A549 (cell line): Measurements from ENCODE around the gene AKNAD1. TPM values are rescaled to one million over a fixed set of nuclear protein-coding genes. Genes with fewer than 3 reads are reported as not detected.

Source experiments
- ATAC-seq, 2 experiments: fragments of 200-7000 bp in 1 of 2; fragments of >200 bp in 1 of 2; cut with Nextera tagmentation in 1 of 2; cut with Tn5 transposase in 1 of 2; 3 replicates each; pipeline versions ENCODE4 v1.8.0 to v1.9.1; 2018 to 2020; ENCODE audit warnings: mild to moderate bottlenecking in 1 of 2, moderate library complexity in 1 of 2
- CTCF ChIA-PET: fragments of 300-600 bp; sonication (Branson Sonifier 250); formaldehyde crosslinking; extraction: SDS; loops from one replicate; lab custom pipeline; 2021; ENCODE audit warnings: antibody characterized with exemption, inconsistent platforms; lab: Yijun Ruan, JAX
- POLR2A ChIA-PET: fragments of 350-600 bp; formaldehyde crosslinking; extraction: SDS; loops from one replicate; lab custom pipeline; 2021; ENCODE audit warnings: antibody characterized with exemption, inconsistent platforms; lab: Yijun Ruan, JAX
- DNase-seq, 2 experiments: peaks; one replicate each; pipeline versions ENCODE4 v3.0.0 to v3.0.0-alpha.2; 2011 to 2016; ENCODE audit warnings: low read depth in 1 of 2, low spot score in 1 of 2
- FAIRE-seq: peaks from 2 replicates; lab custom pipeline; 2011; peaks lifted over from hg19 to GRCh38; lab: Jason Lieb, UNC
- H3K27ac ChIP-seq, 2 experiments: fragments of >200 bp; sonication (Bioruptor Twin); formaldehyde crosslinking; 3 replicates each; pipeline ENCODE4 v1.5.1; 2016 to 2017
- H3K4me1 ChIP-seq: fragments of >200 bp; sonication (Bioruptor Twin); formaldehyde crosslinking; 3 replicates; pipeline ENCODE4 v1.6.1; 2016
- H3K4me2 ChIP-seq: fragments of >200 bp; sonication (Bioruptor Twin); formaldehyde crosslinking; 3 replicates; pipeline ENCODE4 v1.6.1; 2016
- H3K4me3 ChIP-seq: fragments of >200 bp; sonication (Bioruptor Twin); formaldehyde crosslinking; 3 replicates; pipeline ENCODE4 v1.5.1; 2016
- H3K9me3 ChIP-seq: fragments of >200 bp; sonication (Bioruptor Twin); formaldehyde crosslinking; 3 replicates; pipeline ENCODE4 v1.6.1; 2016
- CHD4 ChIP-seq: fragments of 200-600 bp; sonication (generic); IDR thresholded peaks from 2 replicates; pipeline ENCODE4 v1.6.1; 2016; ENCODE audit warnings: antibody characterized with exemption, mild to moderate bottlenecking, borderline replicate concordance
- CTCF ChIP-seq: fragments of >200 bp; sonication (Bioruptor Twin); formaldehyde crosslinking; IDR thresholded peaks from 3 replicates; pipeline ENCODE4 v1.5.1; 2016
- GATA3 ChIP-seq: IDR thresholded peaks from 2 replicates; pipeline ENCODE4 v1.6.1; 2012; ENCODE audit warnings: borderline replicate concordance
- HDAC2 ChIP-seq: fragments of 200-600 bp; sonication (generic); IDR thresholded peaks from 2 replicates; pipeline ENCODE4 v1.6.1; 2016
- HES2 ChIP-seq: fragments of >200 bp; sonication (Bioruptor Twin); formaldehyde crosslinking; IDR thresholded peaks from 2 replicates; pipeline ENCODE4 v1.6.1; 2016
- HOXB5 ChIP-seq: fragments of 250-450 bp; sonication (Bioruptor Pico); IDR thresholded peaks from 2 replicates; pipeline ENCODE4 v1.5.0; 2020; ENCODE audit warnings: mild to moderate bottlenecking, moderate library complexity
- JUN ChIP-seq, 2 experiments: fragments of >200 bp; sonication (Bioruptor Twin); formaldehyde crosslinking; IDR thresholded peaks; 2 replicates in 1 of 2; 3 replicates in 1 of 2; pipeline ENCODE4 v1.6.1; 2016 to 2017
- MAFK ChIP-seq: fragments of 450-650 bp; IDR thresholded peaks from 2 replicates; pipeline ENCODE4 v1.6.1; 2014; ENCODE audit not compliant: partially characterized antibody
- NPAS2 ChIP-seq: fragments of 250-450 bp; sonication (Bioruptor Pico); IDR thresholded peaks from 2 replicates; pipeline ENCODE4 v1.8.0; 2022; ENCODE audit warnings: mild to moderate bottlenecking, moderate library complexity, borderline replicate concordance
- NR3C1 ChIP-seq: fragments of >200 bp; sonication (Bioruptor Twin); formaldehyde crosslinking; IDR thresholded peaks from 3 replicates; pipeline ENCODE4 v1.6.1; 2017
- RAD21 ChIP-seq, 2 experiments: fragments of >200 bp in 1 of 2; sonication (Bioruptor Twin) in 1 of 2; formaldehyde crosslinking in 1 of 2; IDR thresholded peaks in 1 of 2; conservative IDR thresholded peaks in 1 of 2; 2 replicates in 1 of 2; 3 replicates in 1 of 2; pipeline ENCODE4 v1.6.1; 2012 to 2018; ENCODE audit warnings: inconsistent platforms in 1 of 2
- RCOR1 ChIP-seq: fragments of 150-350 bp; IDR thresholded peaks from 2 replicates; pipeline ENCODE4 v1.6.1; 2014; ENCODE audit warnings: antibody characterized with exemption, low read length, low read depth
- SMC3 ChIP-seq: fragments of >200 bp; sonication (Bioruptor Twin); formaldehyde crosslinking; IDR thresholded peaks from 3 replicates; pipeline ENCODE4 v1.6.1; 2018; ENCODE audit warnings: inconsistent platforms
- USF2 ChIP-seq: fragments of 450-650 bp; IDR thresholded peaks from 2 replicates; pipeline ENCODE4 v1.6.1; 2014; ENCODE audit warnings: antibody characterized with exemption
- ZFP36 ChIP-seq: fragments of 450-650 bp; IDR thresholded peaks from 2 replicates; pipeline ENCODE4 v1.6.1; 2014; ENCODE audit warnings: borderline replicate concordance; ENCODE audit not compliant: partially characterized antibody
- ZSCAN20 ChIP-seq: fragments of 250-450 bp; sonication (Bioruptor Pico); IDR thresholded peaks from 2 replicates; pipeline ENCODE4 v1.8.0; 2022; ENCODE audit warnings: mild to moderate bottlenecking, moderate library complexity
- whole genome bisulfite sequencing: methylation state at CpG from one replicate; pipeline ENCODE4 v1.1.6; 2017; ENCODE audit errors: missing lambda C conversion rate; 5-methylcytosine and 5-hydroxymethylcytosine counted together
- polyA plus RNA-seq, 4 experiments: library from polyadenylated mRNA; depleted of rRNA in 3 of 4; stranded (reverse); fragments of >200 nt; fragmentation: RNase III in 1 of 4; extraction: RNeasy Plus Mini Kit Qiagen cat#74134 plus additional on column Dnase treatment in 1 of 4; gene quantifications; 2 replicates in 3 of 4; 3 replicates in 1 of 4; pipeline ENCODE4 v1.2.3, GENCODE V29; 2011 to 2017

Gene AKNAD1
- polyA plus RNA-seq, 2 of the 4 experiments (the other 2 are of a cell fraction) = 0.56 to 1.3 TPM

- H3K4me3 ChIP-seq = no peak overlapping the region
- no peaks in the 10 kb centered on the region for H3K4me1 ChIP-seq
- H3K27ac ChIP-seq = no peak overlapping the region
- FAIRE-seq (no peak), DNase-seq (no peak), ATAC-seq (no peak)
- TF ChIP-seq ZSCAN20 (CRISPR knock-in tag) = no peak
- TF ChIP-seq HOXB5 (CRISPR knock-in tag) = no peak
- TF ChIP-seq JUN (IDR thresholded peaks at IDR 0.05) = no peak
- TF ChIP-seq RAD21 (conservative IDR thresholded peaks at IDR 0.05 in 1 of 2, IDR thresholded peaks at IDR 0.05 in 1 of 2) = no peak
- no peak for TF ChIP-seq RCOR1
- no peak for TF ChIP-seq USF2
- TF ChIP-seq ZFP36 = no peak
- TF ChIP-seq HES2 = no peak
- no peak overlapping the region for H3K4me2 ChIP-seq
- H3K9me3 ChIP-seq = no peaks in the 10 kb centered on the region
- ChIA-PET CTCF (interaction anchor here (1.7 kb wide), 1 partner anchor 36 kb away, joined by 3 read pairs; no protein-coding TSS in a partner anchor), POLR2A (no interaction called here)
- WGBS = 52% methylated on average over 4 of the region's 4 CpGs
Observed at GRCh38 chr1:108863984-108864383, 7.1 kb upstream of the AKNAD1 start.

GRCh38 chr1:108862698-108863477 lies 6.0 kb upstream of the AKNAD1 start:
- ATAC-seq = no peak
- no peaks in the 10 kb centered on the region for H3K4me1 ChIP-seq
- 71% methylated on average over 1 of the region's 1 CpG for WGBS
- POLR2A ChIA-PET = no interaction called here
- TF ChIP-seq ZFP36 (no peak), MAFK (peak; percentile 14), USF2 (no peak)
- TF ChIP-seq, all 56 proteins: peak for 1
- FAIRE-seq = no peak
- Histone ChIP-seq H3K4me3 (no peak overlapping the region), H3K4me2 (no peak overlapping the region), H3K27ac (no peak overlapping the region), H3K9me3 (no peaks in the 10 kb centered on the region)
- no peak for DNase-seq
- CTCF ChIA-PET = no interaction called here

GRCh38 chr1:108862017-108862610 lies 5.2 kb upstream of the AKNAD1 start:
- 71% methylated on average over 7 of the region's 7 CpGs for WGBS
- TF ChIP-seq NPAS2 (CRISPR knock-in tag) = no peak
- TF ChIP-seq JUN (IDR thresholded peaks at IDR 0.05) = no peak
- TF ChIP-seq NR3C1 = no peak
- no peak for TF ChIP-seq SMC3
- TF ChIP-seq CTCF = no peak
- TF ChIP-seq GATA3 = no peak
- no peak for TF ChIP-seq HDAC2
- no peak for TF ChIP-seq CHD4
- H3K4me3 ChIP-seq = no peak overlapping the region
- ChIA-PET POLR2A (no interaction called here), CTCF (interaction anchor here (0.7 to 1.1 kb wide), 2 partner anchors 34 to 133 kb away, joined by 3 to 4 read pairs; no protein-coding TSS in a partner anchor)
- no peaks in the 10 kb centered on the region for H3K4me1 ChIP-seq
- no peak for DNase-seq
- H3K9me3 ChIP-seq = no peaks in the 10 kb centered on the region
- FAIRE-seq = no peak
- H3K27ac ChIP-seq = no peak overlapping the region
- no peak for ATAC-seq
- no peak overlapping the region for H3K4me2 ChIP-seq
